Stomach (tissue), 9 donors: ENCODE measurements around the gene CHRNG. TPM values are rescaled to one million over a fixed set of nuclear protein-coding genes. Genes with fewer than 3 reads are reported as not detected.

ENCODE experiments used
- DNase-seq, 2 donors: peaks; one replicate each; pipeline versions ENCODE4 v3.0.0 to v3.0.0-alpha.2; 2013 to 2019
- H3K27ac ChIP-seq, 5 donors: fragments of 200-600 bp in 4 of 5; sonication (generic) in 4 of 5; one replicate each; pipeline ENCODE4 v1.5.1; 2013 to 2019; ENCODE audit warnings: mild to moderate bottlenecking in 1 of 5, moderate library complexity in 1 of 5
- H3K27me3 ChIP-seq, 3 donors: fragments of 200-600 bp; sonication (generic); one replicate each; pipeline ENCODE4 v1.5.1; 2017 to 2019; ENCODE audit warnings: mixed run types in 1 of 3
- H3K36me3 ChIP-seq, 4 donors: fragments of 200-600 bp; sonication (generic); 1 replicate in 3 of 4; 2 replicates in 1 of 4; pipeline ENCODE4 v1.5.1; 2016 to 2019
- H3K4me1 ChIP-seq, 4 donors: fragments of 200-600 bp; sonication (generic); one replicate each; pipeline ENCODE4 v1.5.1; 2016 to 2019
- H3K4me3 ChIP-seq, 4 donors: fragments of 200-600 bp; sonication (generic) in 3 of 4; one replicate each; pipeline ENCODE4 v1.5.1; 2016 to 2019; ENCODE audit warnings: mild to moderate bottlenecking in 1 of 4
- H3K9me3 ChIP-seq, 4 donors: fragments of 200-600 bp; sonication (generic); one replicate each; pipeline ENCODE4 v1.5.1; 2016 to 2019
- EP300 ChIP-seq: sonication (generic); formaldehyde crosslinking; IDR thresholded peaks from one replicate; pipeline ENCODE4 v1.6.1; 2017; ENCODE audit warnings: antibody characterized with exemption
- POLR2A ChIP-seq, 4 donors: fragments of 450-650 bp; IDR thresholded peaks; one replicate each; pipeline ENCODE4 v1.6.1; 2016; ENCODE audit warnings: antibody characterized with exemption in 4 of 4, control low read depth in 2 of 4, mild to moderate bottlenecking in 1 of 4, moderate library complexity in 1 of 4
- POLR2AphosphoS5 ChIP-seq, 3 donors: sonication (generic); formaldehyde crosslinking; IDR thresholded peaks; one replicate each; pipeline ENCODE4 v1.6.1; 2016; ENCODE audit warnings: antibody characterized with exemption in 3 of 3
- WGBS, 5 donors: extraction: QIAGEN DNeasy Blood & Tissue Kit in 3 of 5; methylation state at CpG; one replicate each; pipeline versions ENCODE4 v1.1.5 to v1.1.7; 2013 to 2018; 5-methylcytosine and 5-hydroxymethylcytosine counted together
- intact Hi-C: fragments of 100-400 bp; cut with DNase I; formaldehyde crosslinking; loops from one replicate; pipeline ENCODE4 v1.15.1; 2023; ENCODE audit warnings: low total_unique reads
- polyA plus RNA-seq, 3 donors: library from polyadenylated mRNA; stranded (reverse); fragments of 200-250 nt; gene quantifications; one replicate each; pipeline ENCODE4 v1.2.3, GENCODE V29; 2013
- total RNA-seq, 5 donors: library from RNA; depleted of rRNA; stranded (reverse); fragments of >200 nt; gene quantifications; one replicate each; pipeline versions ENCODE4 v1.1.0 to v1.2.3, GENCODE V29; 2014 to 2016
- TF ChIP-seq, protein P1 (sequence below), 7 experiments: fragments of 450-650 bp in 4 of 7; fragments of 200-600 bp in 3 of 7; sonication (generic) in 3 of 7; IDR thresholded peaks; one replicate each; pipeline ENCODE4 v1.5.1; 2016 to 2019; ENCODE audit warnings: antibody characterized with exemption in 7 of 7, control low read depth in 2 of 7, mild to moderate bottlenecking in 1 of 7
- donor health status: healthy with polysubstance abuse.
- donor health status: Bipolar disorder and iron deficiency.
- donor health status: healthy.

Gene CHRNG
- total and polyA plus RNA-seq, 8 donors, result not detected

DNA sequence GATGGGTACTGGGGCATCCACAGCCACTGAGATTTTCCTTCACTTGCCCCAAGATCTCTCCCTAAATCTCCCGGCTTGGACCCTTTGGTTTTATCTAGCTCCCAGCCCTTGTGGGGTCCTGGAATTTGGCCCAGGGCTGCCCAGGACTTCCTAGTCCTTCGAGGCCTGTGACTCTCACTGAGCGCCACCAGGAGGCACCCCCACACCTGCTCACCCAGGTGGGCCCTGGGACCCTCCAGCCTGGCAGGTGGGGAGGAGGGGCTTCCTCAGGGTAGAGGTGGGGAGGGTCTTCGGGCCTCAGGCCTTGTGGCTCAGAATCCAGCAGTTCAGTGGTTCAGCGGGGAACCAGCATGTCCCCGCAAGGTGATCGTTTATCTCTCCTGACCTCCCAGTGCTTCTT, 31.2 kb upstream of the CHRNG start:
- Histone ChIP-seq H3K9me3 (no peaks in the 10 kb centered on the region), H3K36me3 (no peaks in the 10 kb centered on the region), H3K4me1 (peaks cover 0 to 9% (median 7%) of the 10 kb centered on the region in 4 donors), H3K27me3 (peaks cover 0 to 67% (median 15%) of the 10 kb centered on the region in 3 donors), H3K4me3 (no peak overlapping the region), H3K27ac (no peak overlapping the region)
- TF ChIP-seq POLR2AphosphoS5 (IDR thresholded peaks at IDR 0.05) (no peak), EP300 (no peak), POLR2A (IDR thresholded peaks at IDR 0.05) (no peak)
- TF ChIP-seq, protein P1, sequence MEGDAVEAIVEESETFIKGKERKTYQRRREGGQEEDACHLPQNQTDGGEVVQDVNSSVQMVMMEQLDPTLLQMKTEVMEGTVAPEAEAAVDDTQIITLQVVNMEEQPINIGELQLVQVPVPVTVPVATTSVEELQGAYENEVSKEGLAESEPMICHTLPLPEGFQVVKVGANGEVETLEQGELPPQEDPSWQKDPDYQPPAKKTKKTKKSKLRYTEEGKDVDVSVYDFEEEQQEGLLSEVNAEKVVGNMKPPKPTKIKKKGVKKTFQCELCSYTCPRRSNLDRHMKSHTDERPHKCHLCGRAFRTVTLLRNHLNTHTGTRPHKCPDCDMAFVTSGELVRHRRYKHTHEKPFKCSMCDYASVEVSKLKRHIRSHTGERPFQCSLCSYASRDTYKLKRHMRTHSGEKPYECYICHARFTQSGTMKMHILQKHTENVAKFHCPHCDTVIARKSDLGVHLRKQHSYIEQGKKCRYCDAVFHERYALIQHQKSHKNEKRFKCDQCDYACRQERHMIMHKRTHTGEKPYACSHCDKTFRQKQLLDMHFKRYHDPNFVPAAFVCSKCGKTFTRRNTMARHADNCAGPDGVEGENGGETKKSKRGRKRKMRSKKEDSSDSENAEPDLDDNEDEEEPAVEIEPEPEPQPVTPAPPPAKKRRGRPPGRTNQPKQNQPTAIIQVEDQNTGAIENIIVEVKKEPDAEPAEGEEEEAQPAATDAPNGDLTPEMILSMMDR (IDR thresholded peaks at IDR 0.05), result no peak
- intact Hi-C loops, result no loop called here
- WGBS, 5 donors, result 56 to 75% (median 72%) methylated on average over 2 to 7 of the region's 7 CpGs
- no peak for DNase-seq

DNA sequence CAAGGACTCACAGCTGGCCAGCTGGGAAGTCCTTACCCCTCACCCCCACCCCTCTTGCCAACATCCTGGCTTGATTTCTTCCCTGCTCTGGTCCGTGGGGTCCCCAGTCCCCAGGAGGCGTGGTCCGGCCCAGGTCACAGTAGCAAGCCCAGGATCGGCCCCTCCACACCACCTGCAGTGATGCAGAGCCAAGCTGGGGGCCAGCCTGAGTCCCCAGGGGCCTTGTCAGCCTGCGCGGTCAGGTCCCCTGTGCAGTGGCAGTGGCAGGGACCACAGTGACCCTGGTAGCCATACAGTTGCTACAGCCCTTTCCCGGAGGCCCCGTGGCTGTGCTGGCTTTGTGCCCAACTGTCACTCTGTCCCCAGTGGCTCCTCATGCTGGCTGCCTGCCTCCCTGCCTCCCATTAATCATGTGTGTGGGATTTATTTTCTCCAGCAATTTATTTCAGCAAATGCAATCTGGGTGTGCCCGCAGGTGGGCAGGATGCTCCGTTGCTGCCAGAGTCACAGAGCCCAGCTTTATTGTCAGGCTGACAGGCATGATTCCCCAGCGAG, 28.1 kb upstream of the CHRNG start:
- H3K4me1 ChIP-seq, result no peaks in the 10 kb centered on the region
- H3K27ac ChIP-seq, result no peak overlapping the region
- no peak for DNase-seq
- no peak overlapping the region for H3K4me3 ChIP-seq
- no peaks in the 10 kb centered on the region for H3K36me3 ChIP-seq
- WGBS, 5 donors, result 33 to 63% (median 54%) methylated on average over 3 to 11 of the region's 11 CpGs
- intact Hi-C loops, result no loop called here
- no peaks in the 10 kb centered on the region for H3K9me3 ChIP-seq
- H3K27me3 ChIP-seq, result peaks cover 0 to 43% (median 0%) of the 10 kb centered on the region in 3 donors
- no peak for TF ChIP-seq EP300
- TF ChIP-seq, protein P1 (IDR thresholded peaks at IDR 0.05), result no peak
- no peak for TF ChIP-seq POLR2A (IDR thresholded peaks at IDR 0.05)
- no peak for TF ChIP-seq POLR2AphosphoS5 (IDR thresholded peaks at IDR 0.05)

DNA sequence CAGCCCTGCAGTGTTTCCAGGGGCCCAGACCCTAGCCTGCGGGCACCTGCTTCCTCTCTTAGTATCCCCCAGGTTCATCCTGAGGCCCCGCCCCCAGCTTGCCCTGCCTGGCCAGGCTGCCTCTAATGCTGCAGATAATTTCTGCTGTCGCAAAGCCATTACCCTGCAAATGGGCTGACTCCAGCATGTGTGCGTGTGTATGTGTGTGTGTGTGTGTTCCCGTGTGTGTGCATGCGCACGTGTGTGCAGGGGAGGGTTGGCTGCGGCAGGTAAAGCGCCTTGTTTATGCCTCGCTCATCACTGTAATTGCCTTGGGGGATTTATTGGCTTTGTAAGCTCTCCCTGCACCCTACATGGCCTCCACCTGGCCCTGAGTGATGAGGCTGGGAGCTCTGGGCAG, 26.9 kb upstream of the CHRNG start:
- Histone ChIP-seq H3K27me3 (peaks cover 0 to 39% (median 0%) of the 10 kb centered on the region in 3 donors), H3K27ac (no peak overlapping the region), H3K9me3 (no peaks in the 10 kb centered on the region), H3K4me1 (no peaks in the 10 kb centered on the region), H3K4me3 (no peak overlapping the region), H3K36me3 (no peaks in the 10 kb centered on the region)
- WGBS, 5 donors, result 65 to 95% (median 78%) methylated on average over 4 to 10 of the region's 10 CpGs
- TF ChIP-seq POLR2AphosphoS5 (IDR thresholded peaks at IDR 0.05) (no peak), POLR2A (IDR thresholded peaks at IDR 0.05) (no peak), EP300 (no peak)
- TF ChIP-seq, protein P1 (IDR thresholded peaks at IDR 0.05), result no peak
- peak in 1 of 2 donors; percentile 74 for DNase-seq
- intact Hi-C loops, result no loop called here

DNA sequence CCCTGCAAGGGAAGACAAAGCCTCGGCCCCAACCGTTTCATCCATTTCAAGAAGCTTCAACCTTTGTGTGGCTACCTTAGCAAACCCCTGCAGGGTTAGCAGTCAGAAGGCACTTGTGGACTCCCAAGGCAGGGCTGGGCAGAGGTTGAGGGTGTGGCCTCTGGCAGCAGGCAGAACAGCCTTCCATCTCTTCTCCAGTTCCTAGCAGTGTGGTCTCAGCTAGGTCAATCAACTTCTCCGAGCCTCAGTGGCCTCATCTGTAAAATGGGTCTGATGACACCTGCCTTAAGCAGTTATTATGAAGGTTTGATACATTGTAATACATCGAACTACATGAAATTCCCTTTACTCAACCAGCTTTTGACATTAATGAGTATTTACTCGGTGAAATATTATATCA, 26.1 kb upstream of the CHRNG start:
- no peak for DNase-seq
- H3K4me3 ChIP-seq, result no peak overlapping the region
- 69 to 79% (median 72%) methylated on average over 5 of the region's 5 CpGs for WGBS, 5 donors
- TF ChIP-seq, protein P1 (IDR thresholded peaks at IDR 0.05), result no peak
- no peak for TF ChIP-seq POLR2AphosphoS5 (IDR thresholded peaks at IDR 0.05)
- no peak for TF ChIP-seq EP300
- TF ChIP-seq POLR2A (IDR thresholded peaks at IDR 0.05), result no peak
- H3K27ac ChIP-seq, result no peak overlapping the region
- intact Hi-C loops, result no loop called here
- H3K9me3 ChIP-seq, result no peaks in the 10 kb centered on the region
- peaks cover 0 to 39% (median 0%) of the 10 kb centered on the region in 3 donors for H3K27me3 ChIP-seq
- no peaks in the 10 kb centered on the region for H3K4me1 ChIP-seq
- H3K36me3 ChIP-seq, result no peaks in the 10 kb centered on the region
